Tibial nerve (tissue), 4 donors: ENCODE data around the gene VWF.

Source experiments
- CTCF ChIP-seq, 5 experiments: fragments of 200-600 bp in 3 of 5; fragments of 450-650 bp in 2 of 5; sonication (generic) in 3 of 5; IDR thresholded peaks; one replicate each; pipeline ENCODE4 v1.5.1; 2016 to 2019; ENCODE audit warnings: antibody characterized with exemption in 5 of 5, mild to moderate bottlenecking in 3 of 5, moderate library complexity in 2 of 5
- EP300 ChIP-seq, 2 donors: sonication (generic); formaldehyde crosslinking; IDR thresholded peaks; one replicate each; pipeline ENCODE4 v1.6.1; 2017; ENCODE audit warnings: antibody characterized with exemption in 2 of 2, mild to moderate bottlenecking in 1 of 2
- POLR2A ChIP-seq, 2 donors: fragments of 450-650 bp; IDR thresholded peaks; one replicate each; pipeline ENCODE4 v1.6.1; 2017; ENCODE audit warnings: antibody characterized with exemption in 2 of 2, mild to moderate bottlenecking in 2 of 2, moderate library complexity in 2 of 2

DNA sequence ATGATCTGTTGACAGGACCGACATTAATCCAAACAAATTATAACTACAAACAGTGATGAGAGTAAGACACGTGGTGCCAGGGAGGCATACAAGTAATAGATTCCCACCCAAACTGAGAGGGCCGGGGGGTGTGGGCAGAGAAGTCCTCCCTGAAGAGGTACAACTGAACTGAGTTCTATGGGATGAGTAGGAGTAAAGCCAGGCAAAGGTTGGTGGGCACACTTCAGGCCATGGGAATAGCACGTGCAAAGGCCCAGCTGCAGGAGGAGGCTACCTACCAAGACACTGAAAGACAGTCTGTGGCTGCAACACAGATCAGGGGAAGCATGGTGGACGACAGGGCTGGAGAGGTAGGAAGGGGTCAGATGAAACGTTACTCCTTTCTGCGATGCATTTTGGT lies 22.0 kb upstream of the VWF start:
- TF ChIP-seq CTCF (IDR thresholded peaks at IDR 0.05) = no peak
- TF ChIP-seq POLR2A (IDR thresholded peaks at IDR 0.05) = no peak
- TF ChIP-seq EP300 (IDR thresholded peaks at IDR 0.05) = no peak
